Right atrium auricular region (tissue), 2 donors: ENCODE measurements around the gene VHLL. TPM values are rescaled to one million over a fixed set of nuclear protein-coding genes. Genes with fewer than 3 reads are reported as not detected.

Source experiments
- DNase-seq: peaks from one replicate; pipeline ENCODE4 v3.0.0-alpha.2; 2019; ENCODE audit warnings: low spot score
- H3K27ac ChIP-seq, 2 donors: fragments of 200-600 bp; sonication (generic); 1 replicate in 1 of 2; 2 replicates in 1 of 2; pipeline ENCODE4 v1.5.1; 2016 to 2019
- H3K27me3 ChIP-seq, 2 donors: fragments of 200-600 bp; sonication (generic); one replicate each; pipeline versions ENCODE4 v1.5.1 to v1.6.0; 2017 to 2019
- H3K36me3 ChIP-seq: fragments of 200-600 bp; sonication (generic); one replicate; pipeline ENCODE4 v1.5.1; 2016
- H3K4me1 ChIP-seq, 2 donors: fragments of 200-600 bp; sonication (generic); one replicate each; pipeline versions ENCODE4 v1.5.1 to v1.6.0; 2017 to 2019
- H3K4me3 ChIP-seq, 2 donors: fragments of 200-600 bp; sonication (generic); 1 replicate in 1 of 2; 2 replicates in 1 of 2; pipeline ENCODE4 v1.5.1; 2017 to 2019; ENCODE audit warnings: mild to moderate bottlenecking in 1 of 2, moderate library complexity in 1 of 2
- H3K9me3 ChIP-seq, 2 donors: fragments of 200-600 bp; sonication (generic); one replicate each; pipeline ENCODE4 v1.5.1; 2019
- total RNA-seq, 2 donors: library from RNA; depleted of rRNA; stranded (reverse); fragments of >200 nt; gene quantifications; one replicate each; pipeline ENCODE4 v1.1.0, GENCODE V29; 2016
- TF ChIP-seq, protein P1 (sequence below), 2 donors: fragments of 200-600 bp; sonication (generic); IDR thresholded peaks; one replicate each; pipeline ENCODE4 v1.5.1; 2019; ENCODE audit warnings: antibody characterized with exemption in 2 of 2

Gene VHLL
- total RNA-seq, 2 donors from 2014 or later = not detected

DNA sequence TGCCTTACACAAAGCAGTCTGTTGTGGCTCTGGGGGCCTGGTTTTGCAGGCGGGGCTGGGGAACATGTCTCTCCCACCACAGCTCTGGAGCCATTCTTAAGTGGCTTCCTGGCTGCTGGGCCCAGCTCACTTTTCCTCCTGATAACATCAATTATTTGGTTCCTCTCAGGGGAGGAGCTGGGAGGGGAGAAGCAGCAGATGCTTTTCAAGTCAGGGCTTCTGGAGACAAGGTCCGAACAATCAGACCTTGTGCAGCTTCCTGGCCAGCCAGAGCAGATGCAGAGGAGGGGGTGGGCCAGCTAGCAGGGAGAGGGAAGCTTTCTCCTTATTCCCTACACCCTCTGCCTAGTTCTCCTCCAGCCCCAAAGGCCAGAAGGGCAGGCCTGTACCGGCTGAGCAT, 47.6 kb downstream of the VHLL start:
- Histone ChIP-seq H3K36me3 (peaks cover 65% of the 10 kb centered on the region), H3K27me3 (no peaks in the 10 kb centered on the region), H3K4me1 (peaks cover 0 to 35% of the 10 kb centered on the region in 2 donors), H3K4me3 (no peak overlapping the region), H3K27ac (no peak overlapping the region), H3K9me3 (no peaks in the 10 kb centered on the region)
- DNase-seq = no peak
- TF ChIP-seq, protein P1, sequence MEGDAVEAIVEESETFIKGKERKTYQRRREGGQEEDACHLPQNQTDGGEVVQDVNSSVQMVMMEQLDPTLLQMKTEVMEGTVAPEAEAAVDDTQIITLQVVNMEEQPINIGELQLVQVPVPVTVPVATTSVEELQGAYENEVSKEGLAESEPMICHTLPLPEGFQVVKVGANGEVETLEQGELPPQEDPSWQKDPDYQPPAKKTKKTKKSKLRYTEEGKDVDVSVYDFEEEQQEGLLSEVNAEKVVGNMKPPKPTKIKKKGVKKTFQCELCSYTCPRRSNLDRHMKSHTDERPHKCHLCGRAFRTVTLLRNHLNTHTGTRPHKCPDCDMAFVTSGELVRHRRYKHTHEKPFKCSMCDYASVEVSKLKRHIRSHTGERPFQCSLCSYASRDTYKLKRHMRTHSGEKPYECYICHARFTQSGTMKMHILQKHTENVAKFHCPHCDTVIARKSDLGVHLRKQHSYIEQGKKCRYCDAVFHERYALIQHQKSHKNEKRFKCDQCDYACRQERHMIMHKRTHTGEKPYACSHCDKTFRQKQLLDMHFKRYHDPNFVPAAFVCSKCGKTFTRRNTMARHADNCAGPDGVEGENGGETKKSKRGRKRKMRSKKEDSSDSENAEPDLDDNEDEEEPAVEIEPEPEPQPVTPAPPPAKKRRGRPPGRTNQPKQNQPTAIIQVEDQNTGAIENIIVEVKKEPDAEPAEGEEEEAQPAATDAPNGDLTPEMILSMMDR (IDR thresholded peaks at IDR 0.05) = no peak

DNA sequence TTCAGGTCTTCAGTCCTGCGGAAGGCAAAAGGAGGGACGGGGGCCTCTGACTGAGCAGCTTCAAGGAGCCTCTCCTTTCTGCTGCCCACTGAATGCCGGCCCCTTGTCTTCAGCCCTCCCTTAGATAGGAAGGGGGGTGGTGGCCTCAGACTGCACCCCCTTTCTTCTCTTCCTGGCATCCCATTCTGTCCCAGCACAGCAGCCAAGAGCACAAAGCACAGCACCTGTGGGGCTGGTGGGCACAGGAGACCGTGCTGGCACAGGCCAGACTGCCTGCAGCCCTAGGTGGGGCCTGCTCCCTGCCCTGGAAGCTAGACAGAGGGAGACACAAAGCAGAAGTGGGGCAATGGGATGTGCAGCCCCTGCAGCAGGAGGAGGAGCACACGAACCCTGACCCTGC, 49.5 kb downstream of the VHLL start:
- no peaks in the 10 kb centered on the region for H3K9me3 ChIP-seq
- H3K4me3 ChIP-seq = no peak overlapping the region
- no peak overlapping the region for H3K27ac ChIP-seq
- TF ChIP-seq, protein P1 (IDR thresholded peaks at IDR 0.05) = no peak
- DNase-seq = no peak
- H3K27me3 ChIP-seq = no peaks in the 10 kb centered on the region
- H3K36me3 ChIP-seq = peaks cover 53% of the 10 kb centered on the region
- H3K4me1 ChIP-seq = peaks cover 0 to 49% of the 10 kb centered on the region in 2 donors

Other genes with a start within 250 kb of the VHLL start
- 10 to 100 TPM; 14.6 to 25.9 TPM for gene UBQLN4, start 245.5 kb downstream of the VHLL start, total RNA-seq
- gene LAMTOR2, start 244.5 kb downstream of the VHLL start, total RNA-seq = 10 to 100 TPM; 46.1 to 50.7 TPM
- gene RAB25, start 238.1 kb downstream of the VHLL start, total RNA-seq = under 1 TPM in 1 of 2 donors, not detected in 1; 0.98 TPM
- under 1 TPM; 0.15 to 0.47 TPM for gene MEX3A, start 216.8 kb downstream of the VHLL start, total RNA-seq
- gene LMNA, start 184.6 kb downstream of the VHLL start, total RNA-seq = 100 to 1,000 TPM; 258 to 273 TPM
- gene SEMA4A, start 145.7 kb downstream of the VHLL start, total RNA-seq = 1 to 10 TPM; 2.0 to 4.2 TPM
- gene SLC25A44, start 105.2 kb downstream of the VHLL start, total RNA-seq = 10 to 100 TPM; 15.5 to 18.5 TPM
- gene PMF1, start 86.3 kb downstream of the VHLL start, total RNA-seq = 10 to 100 TPM; 81.8 to 88.3 TPM
- gene BGLAP, start 57.1 kb downstream of the VHLL start, total RNA-seq = not detected
- gene PAQR6, start 51.3 kb downstream of the VHLL start, total RNA-seq = not detected
- gene SMG5, start 16.5 kb downstream of the VHLL start, total RNA-seq = 10 to 100 TPM; 55.4 to 72.8 TPM
- gene TMEM79, start 15.0 kb downstream of the VHLL start, total RNA-seq = 1 to 10 TPM in 1 of 2 donors, under 1 TPM in 1; 0.96 to 1.0 TPM
- gene GLMP, start 3.6 kb downstream of the VHLL start, total RNA-seq = 10 to 100 TPM; 26.3 to 27.4 TPM
- gene CCT3, start 39.0 kb upstream of the VHLL start, total RNA-seq = 100 to 1,000 TPM; 102 to 146 TPM
- not detected for gene TSACC, start 39.2 kb upstream of the VHLL start, total RNA-seq
- not detected for gene RHBG, start 69.9 kb upstream of the VHLL start, total RNA-seq
- 100 to 1,000 TPM in 1 of 2 donors, 10 to 100 TPM in 1; 80.1 to 104 TPM for gene MEF2D, start 201.5 kb upstream of the VHLL start, total RNA-seq